Measurements from ENCODE around the gene TMEM242. TPM values are rescaled to one million over a fixed set of nuclear protein-coding genes. Genes with fewer than 3 reads are reported as not detected.

TMEM242 gene
- total RNA-seq, 1 donor from 2014 or later, result 13.2 TPM

DNA sequence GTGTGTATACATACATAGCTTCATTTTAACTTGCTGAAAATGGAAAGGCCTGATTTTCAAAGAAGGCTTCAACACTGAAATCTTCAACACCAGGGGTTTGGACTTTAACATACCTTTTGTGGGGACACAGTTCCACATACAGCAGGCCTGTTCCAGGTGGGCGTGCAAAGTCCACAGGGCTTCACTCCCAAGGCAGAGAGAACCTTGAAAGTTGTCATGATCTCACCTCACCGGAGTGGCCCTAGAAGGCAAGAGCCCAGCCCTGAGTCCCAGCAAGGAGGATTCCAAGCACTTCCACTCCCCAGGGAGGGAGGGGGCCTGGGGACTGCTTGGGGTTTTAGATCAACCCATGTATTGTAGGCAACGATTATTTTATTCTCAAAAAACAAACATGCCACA is 47.2 kb downstream of the TMEM242 start:
- ATAC-seq (no peak), DNase-seq (ENCODE audit: low spot score) (no peak)
- intact Hi-C loops (cut with DNase I), result no loop called here

DNA sequence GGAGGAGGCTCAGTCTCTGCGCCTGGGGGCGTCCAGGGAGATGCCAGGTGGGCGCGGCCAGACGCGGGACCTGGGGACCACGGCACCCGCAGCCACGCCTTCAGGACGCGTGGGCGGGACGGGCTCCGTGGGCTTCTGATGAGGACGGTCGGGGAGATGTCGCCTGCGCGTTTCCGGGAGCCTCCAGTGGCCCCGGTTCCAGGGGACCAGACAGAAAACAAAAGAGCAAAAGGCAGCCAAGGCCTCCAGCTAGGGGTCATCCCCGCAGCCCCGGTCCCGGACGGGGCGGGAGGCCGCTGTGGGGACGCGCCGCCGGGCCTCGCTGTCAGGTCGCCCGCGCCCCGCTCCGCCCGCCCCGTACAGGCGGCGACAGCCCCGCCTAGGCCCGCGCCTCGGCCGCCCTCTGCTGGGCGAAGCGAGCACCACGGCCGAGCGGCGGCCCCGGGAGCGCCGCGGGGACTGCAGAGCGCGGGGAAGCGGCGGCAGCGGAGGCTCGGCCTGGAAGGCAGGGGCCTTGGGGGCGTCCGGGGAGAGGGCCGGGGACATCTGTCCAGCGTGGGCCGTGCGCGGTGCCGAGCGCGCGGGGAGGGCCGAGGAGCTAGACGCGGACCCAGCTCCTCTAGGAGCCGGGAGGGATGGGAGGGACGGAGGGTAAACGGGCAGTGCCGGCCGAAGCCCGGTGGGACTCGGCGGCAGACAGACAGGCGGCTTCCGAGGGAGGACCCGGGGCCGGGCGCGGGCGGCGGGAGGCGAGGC is 48.7 kb downstream of the TMEM242 start:
- DNase-seq (ENCODE audit: low spot score), result peak; percentile 79

DNA sequence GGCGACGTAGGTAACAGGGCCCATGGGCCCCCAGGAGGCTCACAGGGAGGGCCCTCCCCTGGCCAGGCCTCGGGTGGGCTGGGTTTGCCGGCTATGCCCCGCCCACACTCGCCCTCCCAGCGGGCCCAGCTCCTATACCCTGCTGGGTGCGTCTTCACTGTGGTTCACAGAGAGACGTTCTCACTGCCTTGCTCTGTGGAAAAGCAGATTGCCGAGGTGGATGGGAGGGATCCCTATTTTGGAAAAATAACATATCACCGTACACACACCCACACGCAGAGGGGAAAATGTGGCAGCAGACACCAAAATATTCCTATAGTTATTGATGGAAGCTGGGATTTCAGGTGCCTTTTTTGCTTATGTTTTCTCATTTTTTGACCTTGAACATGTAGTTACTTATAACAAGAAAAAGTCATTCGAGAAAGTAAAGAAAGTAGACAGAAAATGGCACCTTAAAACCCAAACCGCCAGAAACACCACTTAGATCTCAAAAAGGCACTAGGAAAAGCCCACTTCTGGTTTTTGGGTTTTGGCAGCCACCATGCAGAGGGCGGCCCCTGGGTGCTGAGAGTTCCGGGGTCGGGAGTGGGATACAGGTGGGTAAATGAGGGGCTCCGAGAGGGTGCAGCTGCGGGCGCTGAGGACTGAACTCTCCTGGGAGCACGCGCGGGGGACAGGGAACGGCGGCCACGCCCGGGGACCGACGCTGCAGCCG is 49.4 kb downstream of the TMEM242 start:
- peak; percentile 44 for ATAC-seq
- DNase-seq (ENCODE audit: low spot score), result no peak
- intact Hi-C loops (cut with DNase I), result no loop called here

More for the DNA sequence above, 48.7 kb downstream of the TMEM242 start:
- peak; percentile 87 for ATAC-seq
- intact Hi-C loops (cut with DNase I), result no loop called here

DNA sequence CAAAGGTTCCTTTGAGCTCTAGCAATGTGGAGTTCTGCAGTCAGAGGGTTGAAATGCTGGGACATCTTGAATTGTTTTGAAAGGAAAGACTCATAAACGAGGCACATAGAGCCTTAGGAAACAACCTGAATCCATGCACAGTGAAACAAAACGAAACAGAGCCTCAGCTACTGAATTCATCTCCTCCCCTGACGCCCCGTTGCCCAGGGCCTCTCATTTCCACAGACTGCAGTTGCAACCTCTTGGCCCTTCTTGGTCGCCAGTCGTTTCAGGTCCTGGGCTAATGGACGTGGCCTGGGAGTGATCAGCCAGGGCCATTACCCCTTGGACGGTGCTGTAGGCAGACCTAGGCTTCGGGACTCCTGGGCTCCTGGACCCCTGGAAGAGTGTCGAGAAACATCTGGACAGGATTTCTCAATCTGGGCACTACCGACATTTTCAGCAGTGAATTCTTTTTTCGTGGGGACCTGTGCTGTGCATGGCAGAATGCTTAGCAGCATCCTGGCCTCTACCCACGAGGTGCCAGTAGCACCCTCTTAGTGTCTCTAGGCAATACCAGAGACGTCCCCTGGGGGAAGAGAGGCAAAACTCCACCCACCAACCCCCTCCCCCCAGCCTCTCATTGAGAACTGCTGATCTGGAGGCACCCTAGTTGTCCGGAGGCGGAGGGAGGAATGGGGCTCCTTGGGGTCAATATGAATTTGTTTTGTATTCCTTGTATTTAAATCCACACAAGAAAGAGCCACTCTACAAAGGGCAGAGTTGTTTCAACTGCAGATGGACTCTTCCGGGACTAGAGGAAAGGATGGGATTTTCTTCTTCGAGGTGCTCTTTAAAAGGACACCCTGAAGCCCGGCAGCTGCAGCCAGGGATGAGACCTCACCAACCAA is 50.2 kb downstream of the TMEM242 start:
- intact Hi-C loops (cut with DNase I), result no loop called here
- DNase-seq (ENCODE audit: low spot score) (no peak), ATAC-seq (no peak)

GRCh38 chr6:157272372-157272771 is 50.9 kb downstream of the TMEM242 start:
- DNase-seq (ENCODE audit: low spot score) (no peak), ATAC-seq (no peak)
- intact Hi-C loops (cut with DNase I), result no loop called here

DNA sequence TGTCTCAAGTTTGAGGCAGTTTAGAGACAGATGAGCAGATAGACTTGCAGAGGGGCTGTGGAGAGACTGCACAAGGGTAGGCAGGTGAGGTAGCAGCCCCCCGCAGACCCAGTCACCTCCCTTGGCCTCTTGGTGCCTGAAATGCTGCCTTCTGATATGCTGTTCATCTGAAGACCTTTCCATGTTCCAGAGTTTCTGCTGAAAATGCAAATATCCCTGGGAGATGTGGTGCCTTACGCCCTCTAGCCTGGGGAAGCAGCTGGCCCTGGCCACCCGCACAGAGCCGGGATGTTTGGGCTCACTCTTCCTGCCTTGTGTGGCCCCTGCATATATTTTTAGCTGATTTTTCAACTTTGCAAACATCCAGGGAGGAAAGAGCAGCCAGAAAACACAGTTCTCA is 51.4 kb downstream of the TMEM242 start:
- DNase-seq (ENCODE audit: low spot score) (no peak), ATAC-seq (no peak)
- intact Hi-C loops (cut with DNase I), result no loop called here

DNA sequence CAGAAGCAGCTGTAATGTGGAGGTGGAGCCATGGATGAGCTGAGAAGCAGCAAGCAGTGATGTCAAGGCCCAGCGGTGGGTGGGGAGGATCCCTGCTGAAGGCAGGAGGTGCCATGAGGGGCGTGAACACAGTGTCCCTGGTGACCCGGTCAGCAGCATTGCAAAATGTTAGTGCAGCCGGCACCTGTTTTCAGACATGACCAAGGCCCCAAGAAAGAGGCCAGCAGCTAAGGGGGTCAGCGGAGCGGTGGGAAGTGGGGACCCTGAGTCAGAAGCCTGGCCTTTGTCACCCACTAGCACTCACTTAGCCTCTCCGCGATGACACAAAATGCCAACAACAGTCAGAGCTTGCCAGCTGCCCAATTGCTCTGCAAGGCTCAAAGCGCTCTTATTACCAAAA is 51.9 kb downstream of the TMEM242 start:
- no peak for DNase-seq (ENCODE audit: low spot score)
- no peak for ATAC-seq
- intact Hi-C loops (cut with DNase I), result no loop called here

DNA sequence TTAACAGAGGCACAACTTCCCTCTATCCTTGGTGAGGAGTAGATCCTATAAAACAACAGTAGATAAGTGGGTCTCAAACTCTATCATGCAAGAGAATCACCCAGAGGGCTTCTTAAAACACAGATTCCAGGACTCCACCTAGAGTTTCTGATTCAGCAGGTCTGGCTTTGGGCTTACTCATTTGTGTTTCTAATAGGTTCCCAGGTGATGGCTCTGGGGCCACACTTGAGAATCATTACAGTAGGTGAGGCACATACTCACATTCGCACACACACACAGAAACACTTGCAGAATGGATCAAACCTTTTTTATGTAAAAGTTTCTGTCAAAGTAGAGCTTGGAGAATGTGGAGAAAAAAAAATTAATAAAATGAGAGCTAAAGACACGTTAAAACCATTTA is 52.4 kb downstream of the TMEM242 start:
- intact Hi-C loops (cut with DNase I), result no loop called here
- DNase-seq (ENCODE audit: low spot score) (no peak), ATAC-seq (no peak)

GRCh38 chr6:157270308-157270707 is 53.0 kb downstream of the TMEM242 start:
- intact Hi-C loops (cut with DNase I), result no loop called here

DNA sequence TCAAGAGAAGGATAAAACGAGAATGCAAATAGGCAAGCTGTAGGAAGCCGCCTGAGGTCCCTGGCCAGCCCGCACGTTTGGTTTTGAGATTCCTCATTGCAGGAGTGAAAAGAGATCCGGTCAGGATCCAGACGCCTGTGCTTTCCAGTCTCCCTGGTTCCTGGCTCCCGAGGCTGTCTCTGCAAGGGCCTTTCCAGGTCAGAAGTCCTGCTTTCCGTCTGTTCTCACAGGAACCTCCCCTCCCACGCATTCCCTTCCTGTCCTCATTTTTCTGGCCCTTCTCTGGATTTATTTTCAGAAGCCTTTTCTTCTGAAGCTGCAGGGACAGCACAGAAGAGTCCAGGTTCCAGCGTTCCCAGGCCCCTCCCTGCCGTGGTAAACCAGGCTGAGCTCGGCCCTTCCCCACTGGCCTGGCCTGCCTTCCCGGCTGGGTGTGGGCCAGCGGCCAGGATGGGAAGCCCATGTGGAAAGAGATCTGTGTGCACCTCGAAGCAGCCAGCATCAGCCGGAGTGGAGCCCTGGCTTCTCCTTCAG is 54.0 kb downstream of the TMEM242 start:
- peak; percentile 74 for ATAC-seq
- intact Hi-C loops (cut with DNase I), result no loop called here
- DNase-seq (ENCODE audit: low spot score), result peak; percentile 74

More at GRCh38 chr6:157270308-157270707, 53.0 kb downstream of the TMEM242 start:
- DNase-seq (ENCODE audit: low spot score) (no peak), ATAC-seq (no peak)

GRCh38 chr6:157268835-157269234 is 54.5 kb downstream of the TMEM242 start:
- intact Hi-C loops (cut with DNase I), result no loop called here
- peak; percentile 2 for ATAC-seq
- no peak for DNase-seq (ENCODE audit: low spot score)

DNA sequence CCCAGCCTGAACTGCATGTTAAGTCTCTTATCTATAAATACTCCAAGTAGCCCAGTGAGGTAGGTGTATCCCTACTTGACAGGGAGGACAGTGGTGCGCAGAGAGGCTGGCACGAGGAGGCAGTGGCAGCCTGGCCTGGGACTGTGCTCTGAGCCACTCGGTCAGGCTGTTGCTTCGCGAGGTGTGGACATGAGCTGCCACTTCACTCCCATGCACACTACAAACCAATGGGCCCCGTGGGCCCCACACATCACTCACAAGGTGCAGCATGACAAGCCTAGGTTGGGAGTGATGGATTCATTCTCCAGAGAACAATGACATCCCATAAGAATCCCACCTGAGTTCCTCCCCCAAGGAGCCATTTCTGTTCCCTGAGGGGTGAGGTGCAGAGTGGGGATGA is 54.9 kb downstream of the TMEM242 start:
- intact Hi-C loops (cut with DNase I), result no loop called here
- ATAC-seq, result no peak
- DNase-seq (ENCODE audit: low spot score), result no peak

- no peak for ATAC-seq
- no peak for DNase-seq (ENCODE audit: low spot score)
- intact Hi-C loops (cut with DNase I), result no loop called here
Measured at GRCh38 chr6:157267654-157268053, 55.7 kb downstream of the TMEM242 start.

DNA sequence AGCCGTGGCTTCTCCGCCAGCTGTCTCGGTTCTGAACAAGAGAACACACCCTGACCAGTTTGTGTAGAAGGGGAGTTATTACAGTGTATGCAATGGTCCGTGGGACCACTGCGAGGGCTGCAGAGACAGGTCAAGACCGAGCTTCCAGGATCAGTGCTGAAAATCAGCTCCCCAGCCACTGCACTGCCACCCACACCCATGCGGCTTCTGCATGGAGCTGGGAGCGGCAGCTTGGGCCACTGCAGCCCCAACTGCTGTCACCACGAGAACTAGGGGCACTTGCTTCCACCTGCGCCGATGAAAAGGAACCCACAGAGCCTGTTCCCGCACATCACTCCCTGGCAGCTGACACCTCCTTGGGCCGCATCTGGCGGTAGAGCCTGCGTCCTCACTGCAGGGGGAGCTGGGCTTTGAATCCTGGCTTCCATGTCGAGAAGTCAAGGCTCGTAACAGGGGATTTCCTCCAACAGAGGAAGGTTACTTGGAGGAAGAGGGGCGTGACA is 56.2 kb downstream of the TMEM242 start:
- intact Hi-C loops (cut with DNase I), result no loop called here
- no peak for ATAC-seq
- DNase-seq (ENCODE audit: low spot score), result peak; percentile 49

- no peak for ATAC-seq
- intact Hi-C loops (cut with DNase I), result no loop called here
- peak; percentile 45 for DNase-seq (ENCODE audit: low spot score)
Measured at GRCh38 chr6:157266274-157267101, 56.8 kb downstream of the TMEM242 start.

GRCh38 chr6:157265635-157266034 is 57.7 kb downstream of the TMEM242 start:
- DNase-seq (ENCODE audit: low spot score), result peak; percentile 33
- intact Hi-C loops (cut with DNase I), result no loop called here
- no peak for ATAC-seq

GRCh38 chr6:157265186-157265585 is 58.1 kb downstream of the TMEM242 start:
- no peak for DNase-seq (ENCODE audit: low spot score)
- no peak for ATAC-seq
- intact Hi-C loops (cut with DNase I), result no loop called here

DNA sequence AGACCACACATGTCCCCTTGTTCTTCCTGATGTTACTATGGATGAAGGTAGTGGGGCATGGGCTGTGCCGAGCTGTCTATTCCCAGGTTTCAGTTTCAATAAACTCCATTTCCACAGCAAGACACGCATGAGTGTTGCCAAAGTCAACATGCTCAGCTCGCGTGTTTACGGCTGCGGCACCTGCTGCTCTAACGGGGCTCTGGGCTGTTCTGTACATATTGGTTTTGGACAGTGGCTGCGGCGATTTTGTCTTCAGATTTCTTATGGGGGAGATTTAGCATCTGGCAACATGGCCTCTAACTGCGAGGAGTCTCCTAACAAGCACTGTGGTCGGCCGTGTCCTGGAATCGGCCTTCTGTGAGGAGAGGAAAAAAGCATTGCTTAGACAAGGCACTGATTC is 58.6 kb downstream of the TMEM242 start:
- ATAC-seq (peak; percentile 50), DNase-seq (ENCODE audit: low spot score) (no peak)
- intact Hi-C loops (cut with DNase I), result loop anchor here (5.0 kb wide), 1 partner anchor 1502 kb away; no protein-coding TSS in a partner anchor
